GM19238 (cell line): ENCODE data around the gene HSPB1.
"Not testable (repeated sequence)": the region's sequence is repeated elsewhere in the genome, so short reads cannot be mapped to it uniquely, and the experiment has no call there.

Source experiments
- DNase-seq: peaks from one replicate; pipeline ENCODE4 v3.0.0; 2011; ENCODE audit warnings: low spot score; ENCODE audit not compliant: insufficient read length

The HSPB1 gene

DNA sequence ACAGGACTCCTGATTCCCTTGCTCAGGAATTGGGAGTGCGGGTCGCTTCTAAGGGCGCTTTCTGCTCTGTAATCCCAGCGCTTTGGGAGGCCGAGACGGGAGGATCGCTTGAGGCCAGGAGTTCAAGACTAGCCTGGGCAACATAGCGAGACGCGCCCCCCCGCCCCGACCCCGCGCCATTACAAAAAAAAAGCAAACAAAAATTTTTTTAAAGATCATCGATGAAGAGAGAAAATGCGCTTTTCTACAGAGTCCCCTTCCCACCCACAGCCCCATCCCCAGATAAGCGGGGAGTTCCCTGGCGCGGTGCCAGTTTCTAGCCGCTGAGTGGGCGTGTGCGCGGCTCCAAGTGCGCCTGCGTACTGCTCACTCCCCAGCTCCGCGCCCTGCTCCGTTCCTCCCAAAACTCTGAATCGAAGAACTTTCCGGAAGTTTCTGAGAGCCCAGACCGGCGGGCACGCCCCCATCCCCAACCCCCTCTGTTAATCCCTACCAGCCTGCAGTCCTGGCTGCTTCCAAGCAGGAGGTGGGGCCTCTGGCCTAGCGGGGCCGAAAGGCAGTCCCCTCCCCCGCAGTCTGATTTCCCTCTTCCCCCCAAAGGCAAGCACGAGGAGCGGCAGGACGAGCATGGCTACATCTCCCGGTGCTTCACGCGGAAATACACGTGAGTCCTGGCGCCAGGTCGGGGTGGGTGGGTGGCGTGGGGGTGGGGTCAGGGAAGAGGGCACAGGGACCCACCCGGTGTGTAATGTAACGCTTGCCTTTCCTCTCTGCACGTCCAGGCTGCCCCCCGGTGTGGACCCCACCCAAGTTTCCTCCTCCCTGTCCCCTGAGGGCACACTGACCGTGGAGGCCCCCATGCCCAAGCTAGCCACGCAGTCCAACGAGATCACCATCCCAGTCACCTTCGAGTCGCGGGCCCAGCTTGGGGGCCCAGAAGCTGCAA, 1.0 kb downstream of the HSPB1 start:
- peak; percentile 79 for DNase-seq

DNA sequence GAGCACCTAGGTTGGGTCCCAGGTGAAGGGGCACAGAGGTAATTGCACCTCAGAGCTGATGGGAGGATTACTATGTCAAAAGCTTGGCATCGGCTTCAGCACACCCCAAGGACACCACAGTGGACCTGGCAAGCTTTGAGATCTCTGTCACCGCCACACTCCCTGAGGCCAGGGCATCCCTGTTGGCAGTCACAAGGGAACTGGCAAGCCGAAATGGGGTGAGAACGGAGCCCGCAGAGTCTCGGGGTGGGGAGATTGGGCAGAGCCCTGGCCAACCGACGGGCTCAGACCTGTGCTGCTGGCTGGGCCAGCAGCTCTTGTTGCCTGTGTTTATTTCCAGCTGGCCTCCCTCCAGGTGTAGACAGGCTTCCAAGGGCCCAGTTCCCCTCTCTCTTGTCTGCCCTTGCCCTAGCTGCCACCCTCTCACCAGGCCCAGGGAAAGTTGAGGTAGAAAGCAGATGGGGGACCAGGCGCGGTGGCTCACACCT, 2.5 kb downstream of the HSPB1 start:
- no peak for DNase-seq

DNA sequence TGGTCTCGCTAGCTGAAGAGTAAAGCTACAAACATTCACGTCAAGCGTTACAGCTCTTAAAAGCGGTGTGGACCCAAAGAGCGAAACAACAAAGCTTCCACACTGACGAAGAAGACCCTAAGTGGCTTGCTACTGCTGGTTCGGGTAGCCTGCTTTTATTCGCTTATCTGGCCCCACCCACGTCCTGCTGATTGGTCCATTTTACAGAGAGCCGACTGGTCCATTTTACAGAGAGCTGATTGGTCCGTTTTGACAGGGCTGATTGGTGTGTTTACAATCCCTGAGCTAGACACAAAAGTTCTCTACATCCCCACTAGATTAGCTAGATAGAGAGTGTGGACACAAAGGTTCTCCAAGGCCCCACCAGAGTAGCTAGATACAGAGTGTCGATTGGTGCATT, 6.4 kb downstream of the HSPB1 start:
- not testable (repeated sequence) for DNase-seq

DNA sequence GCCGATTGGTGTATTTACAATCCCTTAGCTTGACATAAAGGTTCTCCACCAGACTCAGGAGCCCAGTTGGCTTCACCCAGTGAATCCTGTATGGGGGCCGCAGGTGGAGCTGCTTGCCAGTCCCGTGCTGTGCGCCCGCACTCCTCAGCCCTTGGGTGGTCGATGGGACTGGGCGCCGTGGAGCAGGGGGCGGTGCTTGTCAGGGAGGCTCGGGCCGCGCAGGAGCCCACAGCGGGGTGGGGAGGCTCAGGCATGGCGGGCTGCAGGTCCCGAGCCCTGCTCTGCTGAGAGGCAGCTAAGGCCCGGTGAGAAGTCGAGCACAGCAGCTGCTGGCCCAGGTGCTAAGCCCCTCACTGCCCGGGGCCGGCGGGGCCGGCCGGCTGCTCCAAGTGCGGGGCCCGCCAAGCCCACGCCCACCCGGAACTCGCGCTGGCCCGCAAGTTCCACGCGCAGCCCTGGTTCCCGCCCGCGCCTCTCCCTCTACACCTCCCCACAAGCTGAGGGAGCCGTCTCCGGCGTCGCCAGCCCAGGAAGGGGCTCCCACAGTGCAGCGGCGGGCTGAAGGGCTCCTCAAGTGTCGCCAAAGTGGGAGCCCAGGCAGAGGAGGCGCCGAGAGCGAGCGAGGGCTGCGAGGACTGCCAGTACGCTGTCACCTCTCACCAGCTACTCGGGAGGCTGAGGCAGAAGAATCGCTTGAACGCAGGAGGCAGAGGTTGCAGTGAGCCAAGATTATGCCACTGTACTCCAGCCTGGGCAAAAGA, 7.0 kb downstream of the HSPB1 start:
- not testable (repeated sequence) for DNase-seq

DNA sequence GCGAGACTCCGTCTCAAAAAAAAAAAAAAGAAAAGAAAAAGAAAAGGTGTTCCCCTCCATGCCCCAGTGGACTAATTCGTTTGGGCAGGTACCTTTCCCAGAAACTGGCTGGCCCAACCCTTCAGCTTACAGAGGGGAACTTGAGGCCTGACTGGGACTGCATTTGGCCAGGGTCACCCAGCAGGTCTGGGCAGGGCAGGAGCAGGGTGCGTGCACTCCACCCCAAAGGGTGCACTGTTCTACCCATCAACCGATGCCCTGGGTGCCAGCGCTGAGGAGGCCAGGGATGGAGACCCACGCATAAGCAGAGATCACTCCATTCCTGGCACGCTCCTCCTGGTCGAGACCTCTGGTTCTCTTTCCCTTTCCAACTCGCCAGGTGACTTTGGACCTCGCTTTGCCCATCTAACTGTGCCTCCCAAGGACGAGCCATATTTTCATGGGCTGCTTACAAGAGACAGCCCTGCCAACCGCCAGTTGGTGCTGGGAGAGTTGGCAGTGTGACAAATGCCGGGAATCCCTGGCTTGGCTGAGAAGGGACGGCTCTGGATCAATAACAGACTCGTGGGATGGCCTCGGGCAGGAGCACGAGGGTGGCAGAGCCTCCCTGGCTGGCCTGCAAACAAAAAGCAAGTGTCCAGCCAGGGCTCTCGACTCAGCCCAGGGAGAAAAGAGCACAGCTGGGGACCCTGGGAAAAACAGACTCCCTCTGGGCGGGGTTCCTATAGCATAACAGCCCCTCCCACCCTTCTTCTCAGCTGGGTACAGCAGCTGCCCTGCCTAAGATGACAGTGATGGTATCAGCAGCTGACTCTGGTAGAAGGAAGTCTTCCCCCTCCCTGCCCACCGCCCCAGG, 7.9 kb downstream of the HSPB1 start:
- DNase-seq = no peak

DNA sequence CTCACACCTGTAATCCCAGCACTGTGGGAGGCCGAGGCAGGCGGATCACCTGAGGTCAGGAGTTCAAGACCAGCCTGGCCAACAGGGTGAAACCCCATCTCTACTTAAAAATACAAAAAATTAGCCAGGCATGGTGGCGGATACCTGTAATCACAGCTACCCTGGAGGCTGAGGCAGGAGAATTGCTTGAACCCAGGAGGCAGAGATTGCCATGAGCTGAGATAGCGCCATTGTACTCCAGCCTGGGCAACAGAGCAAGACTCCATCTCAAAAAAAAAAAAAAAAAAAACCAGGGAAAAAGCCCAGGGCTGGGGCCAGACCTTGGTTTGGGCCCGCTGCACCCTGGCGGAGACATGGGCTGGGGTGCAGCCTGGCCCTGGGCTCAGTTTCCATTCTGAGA, 9.4 kb downstream of the HSPB1 start:
- DNase-seq = not testable (repeated sequence)

DNA sequence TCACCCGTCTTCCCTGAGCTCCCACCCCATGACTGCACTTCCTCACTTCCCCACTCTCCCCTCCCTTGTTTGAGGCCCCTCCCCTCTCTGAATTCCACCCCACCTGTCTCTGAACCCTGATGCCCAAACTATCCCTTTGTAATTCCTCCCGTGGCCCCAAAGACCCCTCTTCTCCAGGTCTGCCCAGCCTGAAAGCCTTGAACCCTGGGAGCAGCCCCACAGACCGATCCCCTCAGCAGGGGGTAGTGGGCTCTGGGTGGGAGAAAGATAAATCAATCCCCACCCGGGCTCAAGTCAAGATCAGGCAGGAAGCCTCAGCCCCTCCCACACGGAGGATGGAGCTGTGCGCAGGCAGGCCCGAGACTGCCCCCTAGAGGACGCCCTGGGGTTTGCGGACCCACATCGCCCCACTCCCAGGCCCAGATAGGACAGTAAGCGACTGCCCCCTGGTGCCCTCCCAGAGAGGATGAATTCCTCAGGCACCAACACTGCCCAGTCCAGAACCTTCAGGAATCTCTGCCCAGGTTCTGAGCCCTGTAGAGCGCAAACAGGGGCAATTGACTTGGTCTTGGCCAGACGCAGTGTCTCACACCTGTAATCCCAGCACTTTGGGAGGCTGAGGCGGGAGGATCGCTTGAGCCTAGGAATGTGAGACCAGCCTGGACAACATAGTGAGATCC, 11.7 kb downstream of the HSPB1 start:
- DNase-seq = peak; percentile 95

DNA sequence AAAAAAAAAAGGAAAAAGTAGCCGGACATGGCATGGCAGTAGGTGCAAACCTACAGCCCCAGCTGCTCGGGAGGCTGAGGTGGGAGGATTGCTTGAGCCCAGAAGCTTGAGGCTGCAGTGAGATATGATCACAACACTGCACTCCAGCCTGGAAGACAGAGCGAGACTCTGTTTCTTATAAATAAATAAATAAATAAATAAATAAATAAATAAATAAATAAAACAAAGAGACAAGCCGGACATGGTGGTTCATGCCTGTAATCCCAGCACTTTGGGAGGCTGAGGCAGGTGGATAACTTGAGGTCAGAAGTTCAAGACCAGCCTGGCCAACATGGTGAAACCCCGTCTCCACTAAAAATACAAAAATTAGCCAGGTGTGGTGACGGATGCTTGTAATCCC, 12.3 kb downstream of the HSPB1 start:
- not testable (repeated sequence) for DNase-seq

DNA sequence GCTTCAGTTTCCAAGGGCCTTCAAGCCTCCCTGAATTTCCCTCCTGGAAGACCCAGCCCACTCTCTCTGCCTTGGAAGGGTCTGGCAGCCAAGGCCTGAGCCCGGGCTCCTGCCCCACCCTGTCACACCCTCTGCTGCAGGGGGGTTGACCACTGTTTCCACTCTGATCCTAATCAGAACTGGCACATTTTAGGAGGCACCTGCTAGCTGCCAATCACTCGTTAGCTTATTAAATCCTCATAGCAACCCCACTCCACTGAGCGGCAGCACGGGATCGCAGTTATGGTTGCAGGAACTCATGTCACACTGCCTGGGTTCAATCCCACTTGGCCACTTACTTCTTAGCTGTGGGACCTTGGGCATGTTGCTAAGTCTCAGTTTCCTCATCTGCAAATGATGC, 12.9 kb downstream of the HSPB1 start:
- no peak for DNase-seq

DNA sequence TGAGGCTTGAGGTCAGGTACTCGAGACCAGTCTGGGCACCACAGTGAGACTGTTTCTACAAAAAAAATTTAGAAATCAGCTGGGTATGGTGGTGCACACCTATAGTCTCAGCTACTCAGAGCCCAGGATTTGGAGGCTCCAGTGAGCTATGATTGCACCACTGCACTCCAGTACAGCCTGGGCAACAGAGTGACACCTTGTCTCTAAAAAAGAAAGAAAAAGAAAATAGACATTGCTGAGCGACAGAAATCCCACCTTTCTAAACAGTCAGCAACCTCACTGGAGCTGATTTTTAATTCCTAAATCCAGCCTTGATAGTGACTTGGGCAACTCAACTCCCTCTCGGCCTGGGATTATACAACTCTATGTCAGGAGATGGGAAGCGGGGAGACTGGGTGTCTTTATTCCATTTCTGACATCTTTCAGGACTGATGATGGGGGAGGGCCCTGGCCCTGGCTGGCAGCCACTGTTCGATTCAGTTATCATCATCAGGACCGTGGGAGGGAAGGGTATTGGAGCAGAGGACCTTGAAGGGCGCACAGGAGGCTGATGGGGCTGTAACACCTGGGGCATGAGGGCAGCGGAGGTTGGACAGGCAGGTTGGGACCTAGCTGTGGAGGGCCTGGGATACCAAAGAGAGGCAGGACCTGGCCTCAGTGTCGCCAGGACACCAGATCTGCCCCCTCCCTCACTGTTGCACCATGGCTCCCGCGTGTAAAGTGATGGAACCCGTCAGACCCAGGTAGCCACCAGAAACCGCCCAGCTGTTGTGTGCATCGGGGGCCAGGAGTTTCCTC, 14.7 kb downstream of the HSPB1 start:
- DNase-seq = no peak

DNA sequence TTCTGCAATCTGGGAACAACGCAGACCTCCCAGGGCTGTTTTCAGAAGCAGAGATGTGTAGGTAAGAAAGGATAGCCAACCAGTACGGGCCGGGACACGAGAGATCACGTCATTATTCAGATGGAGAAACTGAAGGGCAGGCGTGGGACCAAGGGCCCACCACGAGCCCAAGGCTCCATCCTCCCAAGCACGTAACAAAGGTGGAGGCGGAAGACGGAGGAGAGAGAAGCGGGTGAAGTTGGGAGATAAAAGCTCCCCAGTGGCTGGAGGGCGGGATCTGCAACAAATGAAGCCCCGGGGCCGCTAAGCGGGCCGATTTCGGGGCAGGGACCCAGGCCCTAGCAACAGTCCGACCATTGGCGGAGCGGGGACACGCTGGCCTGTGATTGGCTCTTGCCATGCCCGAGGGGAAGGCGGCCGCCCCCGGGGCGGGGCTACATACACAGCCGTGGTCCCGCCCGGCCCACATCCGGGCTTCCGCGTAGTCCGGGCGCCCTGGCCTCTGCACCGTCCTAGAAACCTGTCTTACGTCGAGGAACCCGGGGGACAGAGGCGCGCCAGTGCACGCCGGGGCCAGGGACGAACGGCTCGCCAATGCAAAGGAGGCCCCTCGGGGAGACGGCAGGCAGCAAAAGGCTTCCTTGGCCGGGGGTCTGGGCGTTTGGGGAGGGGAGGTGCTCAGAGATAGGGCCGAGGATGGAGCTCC, 15.5 kb downstream of the HSPB1 start:
- DNase-seq = peak; percentile 97

DNA sequence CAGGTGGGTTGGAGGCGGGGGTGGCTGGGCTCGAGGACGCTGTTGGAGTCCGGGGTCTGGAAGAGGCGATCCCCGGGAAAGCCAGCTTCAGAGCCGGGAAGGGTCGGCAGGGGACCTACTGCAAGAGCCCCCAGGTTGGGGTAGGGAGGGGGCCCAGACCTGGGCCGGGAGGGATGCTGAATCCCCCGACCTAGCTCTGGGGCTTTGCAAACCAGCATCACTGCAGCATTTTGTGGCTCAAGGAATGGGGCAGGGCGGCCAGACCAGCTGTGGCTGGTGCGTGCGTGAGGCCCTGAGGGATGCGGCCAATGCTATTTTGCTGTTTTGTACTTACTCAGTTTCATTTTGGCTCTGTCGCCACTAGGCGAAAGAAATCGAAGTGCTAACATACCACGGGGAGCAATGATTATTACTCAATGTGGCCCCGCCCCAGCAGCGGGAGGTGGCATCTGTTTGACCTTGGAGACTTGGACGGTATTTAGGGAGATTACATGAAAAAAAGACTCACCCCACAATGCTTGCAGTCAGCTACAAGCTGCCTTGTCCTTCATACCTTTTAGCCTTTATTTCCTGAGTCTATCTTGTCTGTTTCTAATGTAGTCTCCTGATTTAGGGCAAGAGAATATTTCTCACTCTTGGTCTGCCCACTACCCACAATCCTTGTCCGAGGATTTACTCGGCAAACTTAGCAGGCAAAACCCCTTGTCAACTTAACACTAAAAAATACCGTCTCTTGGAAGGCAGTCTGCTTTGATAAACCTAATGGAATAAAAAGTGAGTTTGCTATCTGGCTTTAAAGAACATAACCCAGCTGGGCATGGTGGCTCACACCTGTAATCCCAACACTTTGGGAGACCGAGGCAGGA, 16.2 kb downstream of the HSPB1 start:
- peak; percentile 78 for DNase-seq

DNA sequence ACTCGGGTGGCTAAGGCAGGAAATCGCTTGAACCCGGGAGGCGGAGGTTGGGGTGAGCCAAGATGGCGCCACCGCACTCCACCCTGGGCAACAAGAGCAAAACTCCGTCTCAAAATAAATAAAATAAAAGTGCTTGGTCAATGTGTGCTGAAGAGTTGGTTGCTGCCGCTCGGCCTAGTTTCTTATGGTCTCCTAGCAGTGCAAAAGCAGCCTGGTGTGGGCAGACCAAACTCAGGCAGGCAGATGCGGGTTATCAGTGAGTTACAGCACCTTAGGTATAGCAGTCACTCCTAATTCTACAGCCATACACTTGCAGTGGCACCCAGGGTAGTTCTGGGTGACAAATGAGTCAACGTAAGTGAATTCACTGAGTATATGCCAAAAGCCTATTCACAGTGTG, 22.6 kb downstream of the HSPB1 start:
- no peak for DNase-seq

DNA sequence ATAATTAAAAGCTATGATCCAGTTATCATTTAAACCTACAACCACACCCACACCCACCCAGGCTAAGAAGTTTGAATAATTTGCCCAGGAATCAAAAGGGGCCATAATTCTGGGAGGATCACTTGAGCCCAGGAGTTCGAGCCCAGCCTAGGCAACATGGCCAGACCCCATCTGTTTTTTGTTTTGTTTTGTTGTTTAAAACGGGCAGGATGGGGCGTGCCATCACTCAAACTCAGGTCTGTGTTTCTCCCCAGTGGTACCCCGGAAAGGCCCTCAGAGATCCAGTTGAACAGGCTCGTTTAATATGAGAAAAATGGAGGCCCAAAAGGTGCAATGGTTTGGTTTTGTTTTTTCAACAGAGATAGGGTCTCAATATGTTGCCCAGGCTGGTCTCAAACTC, 23.3 kb downstream of the HSPB1 start:
- no peak for DNase-seq

DNA sequence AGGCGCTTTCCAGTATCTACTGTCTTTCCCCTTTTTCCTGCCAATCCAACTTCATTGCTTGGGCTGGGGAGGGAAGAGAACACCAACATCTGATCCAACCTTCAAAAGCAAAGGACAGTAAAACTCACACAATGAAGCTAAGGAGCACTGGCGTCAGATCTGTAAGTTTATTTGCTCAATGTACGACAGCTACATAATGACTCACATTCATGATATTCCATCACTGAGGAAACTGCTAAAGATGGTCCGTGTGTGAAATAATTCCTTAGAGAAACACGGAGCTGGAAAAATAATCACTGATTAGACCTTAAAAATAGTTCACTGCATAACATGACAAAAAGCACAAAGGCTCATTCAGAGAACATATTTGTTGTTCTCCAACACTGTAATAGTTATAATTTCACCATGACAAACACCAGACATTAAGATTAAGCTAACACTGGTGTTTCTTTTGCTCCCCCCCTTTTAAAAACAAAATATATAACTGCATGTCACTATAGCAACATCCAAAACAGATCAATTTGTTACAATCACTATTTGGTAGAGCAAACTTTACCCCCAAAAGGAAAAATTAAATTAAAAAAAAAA, 24.3 kb downstream of the HSPB1 start:
- DNase-seq = no peak

DNA sequence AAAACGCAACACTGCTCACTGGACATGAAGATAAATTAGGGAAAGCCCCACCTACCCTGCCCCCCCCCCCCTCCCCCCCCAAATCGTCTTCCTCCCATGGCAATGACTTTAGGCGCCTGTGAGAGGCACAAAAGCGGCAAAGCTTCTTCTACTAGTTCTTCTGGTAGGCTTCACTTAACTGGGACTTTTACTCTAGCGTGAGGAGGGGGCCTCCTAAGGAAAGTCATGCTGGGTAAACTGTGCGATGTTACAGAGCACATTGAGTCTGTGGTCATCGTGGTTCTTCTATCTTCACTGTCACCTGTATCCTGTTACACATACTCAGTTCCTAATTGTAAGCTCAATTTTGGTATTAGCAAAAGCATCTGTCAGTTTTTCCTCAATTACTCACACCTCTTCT, 25.1 kb downstream of the HSPB1 start:
- DNase-seq = no peak

DNA sequence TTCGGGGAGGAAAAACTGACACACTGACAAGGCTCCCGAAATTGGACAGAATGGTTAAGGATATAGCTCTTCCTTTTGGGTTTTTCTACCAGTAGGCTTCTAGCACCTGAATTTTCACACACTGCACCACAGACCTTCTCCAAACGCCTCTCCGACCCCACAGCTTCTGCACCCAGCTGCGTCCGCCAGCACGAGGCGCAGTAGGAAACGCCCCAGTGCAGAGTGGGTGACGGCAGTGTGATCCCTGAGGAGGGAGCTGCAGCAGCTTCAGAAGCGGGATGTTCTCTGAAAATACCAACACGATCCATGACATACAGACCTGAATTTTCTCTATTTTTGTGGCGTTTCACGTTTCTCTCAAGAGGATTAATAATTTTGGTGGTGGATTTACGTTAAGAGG, 25.9 kb downstream of the HSPB1 start:
- DNase-seq = no peak

DNA sequence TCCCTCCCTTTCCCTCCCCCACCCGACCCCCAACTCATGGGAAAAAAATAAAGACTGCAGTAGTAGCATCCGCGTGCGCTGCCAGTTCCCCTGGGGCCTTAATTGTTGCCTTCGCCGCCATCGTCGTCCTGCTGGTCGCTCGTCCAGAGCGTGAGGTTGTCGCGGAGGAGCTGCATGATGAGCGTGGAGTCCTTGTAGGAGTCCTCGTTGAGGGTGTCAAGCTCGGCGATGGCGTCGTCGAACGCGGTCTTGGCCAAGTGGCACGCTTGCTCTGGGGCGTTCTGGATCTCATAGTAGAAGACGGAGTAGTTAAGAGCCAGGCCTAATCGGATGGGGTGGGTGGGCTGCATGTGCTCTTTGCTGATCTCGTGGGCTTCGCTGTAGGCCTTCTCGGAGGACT, 27.0 kb downstream of the HSPB1 start:
- DNase-seq = no peak
